Measurements from ENCODE around the gene TRIM23. TPM values are rescaled to one million over a fixed set of nuclear protein-coding genes. Genes with fewer than 3 reads are reported as not detected.

Gene TRIM23
- total RNA-seq (ENCODE audit: low replicate concordance) = 16.6 and 21.8 TPM in 2 replicates

DNA sequence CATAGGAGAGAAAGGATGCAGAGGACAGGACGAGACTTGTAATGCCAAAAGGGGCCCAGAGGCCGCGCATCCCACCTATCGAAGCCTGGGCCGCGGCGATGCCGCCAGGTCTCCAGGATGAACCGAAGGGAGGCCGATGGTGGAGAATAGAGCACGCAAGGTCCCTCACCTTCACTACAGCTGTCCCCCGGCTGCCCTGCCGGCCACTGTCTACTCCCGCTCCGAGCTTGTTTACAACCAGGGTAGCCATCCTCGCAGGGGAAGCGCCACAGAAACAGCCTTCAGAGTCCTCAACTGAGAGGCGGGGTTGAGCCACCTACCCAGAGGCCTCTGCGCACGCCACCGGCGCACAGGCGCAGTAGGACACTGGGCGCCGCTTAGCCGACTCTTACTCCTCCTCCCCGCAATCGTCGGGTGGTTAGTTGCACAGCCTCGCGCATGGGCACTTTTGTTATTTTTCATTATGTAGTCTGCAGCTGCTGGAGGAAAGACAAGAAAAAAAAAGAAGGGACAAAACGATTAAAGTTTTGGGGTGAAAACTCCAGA, at the start of gene TRIM23:
Gene TRIM23 (minus strand): TSS at position 309 of the 546 bp plus-strand sequence. CDS start 59 bp downstream, at position 250.
- H3K4me3 ChIP-seq (ENCODE audit: low read depth, low read length) = peak within 1 kb of the TSS; percentile 97
- peak; percentile 92 for DNase-seq (ENCODE audit: low read depth)
- TF ChIP-seq, protein P1, sequence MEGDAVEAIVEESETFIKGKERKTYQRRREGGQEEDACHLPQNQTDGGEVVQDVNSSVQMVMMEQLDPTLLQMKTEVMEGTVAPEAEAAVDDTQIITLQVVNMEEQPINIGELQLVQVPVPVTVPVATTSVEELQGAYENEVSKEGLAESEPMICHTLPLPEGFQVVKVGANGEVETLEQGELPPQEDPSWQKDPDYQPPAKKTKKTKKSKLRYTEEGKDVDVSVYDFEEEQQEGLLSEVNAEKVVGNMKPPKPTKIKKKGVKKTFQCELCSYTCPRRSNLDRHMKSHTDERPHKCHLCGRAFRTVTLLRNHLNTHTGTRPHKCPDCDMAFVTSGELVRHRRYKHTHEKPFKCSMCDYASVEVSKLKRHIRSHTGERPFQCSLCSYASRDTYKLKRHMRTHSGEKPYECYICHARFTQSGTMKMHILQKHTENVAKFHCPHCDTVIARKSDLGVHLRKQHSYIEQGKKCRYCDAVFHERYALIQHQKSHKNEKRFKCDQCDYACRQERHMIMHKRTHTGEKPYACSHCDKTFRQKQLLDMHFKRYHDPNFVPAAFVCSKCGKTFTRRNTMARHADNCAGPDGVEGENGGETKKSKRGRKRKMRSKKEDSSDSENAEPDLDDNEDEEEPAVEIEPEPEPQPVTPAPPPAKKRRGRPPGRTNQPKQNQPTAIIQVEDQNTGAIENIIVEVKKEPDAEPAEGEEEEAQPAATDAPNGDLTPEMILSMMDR (IDR thresholded peaks at IDR 0.05; ENCODE audit: insufficient read depth, low read length) = no peak

DNA sequence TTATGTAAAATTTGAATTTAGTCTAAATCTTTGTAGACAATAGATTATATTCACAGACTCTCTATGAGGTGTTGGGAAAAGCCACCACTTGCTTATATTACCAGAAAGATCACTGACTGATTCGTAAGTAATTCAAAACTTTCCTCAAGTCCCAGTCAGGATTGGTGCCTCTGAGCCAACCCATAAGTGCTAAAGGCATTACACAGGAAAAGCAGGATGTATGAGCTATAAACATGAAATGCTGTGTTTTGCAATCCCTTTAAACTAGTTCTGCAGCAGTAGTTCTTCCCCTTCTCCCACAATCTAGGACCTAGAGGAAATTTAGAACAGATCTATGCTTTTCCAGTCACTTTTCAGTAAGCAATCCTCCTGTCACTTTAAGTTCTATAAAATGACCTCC, 48.7 kb upstream of the TRIM23 start:
- DNase-seq (ENCODE audit: low read depth) = peak; percentile 49
- TF ChIP-seq, protein P1 (IDR thresholded peaks at IDR 0.05; ENCODE audit: insufficient read depth, low read length) = no peak
- no peak overlapping the region for H3K4me3 ChIP-seq (ENCODE audit: low read depth, low read length)

DNA sequence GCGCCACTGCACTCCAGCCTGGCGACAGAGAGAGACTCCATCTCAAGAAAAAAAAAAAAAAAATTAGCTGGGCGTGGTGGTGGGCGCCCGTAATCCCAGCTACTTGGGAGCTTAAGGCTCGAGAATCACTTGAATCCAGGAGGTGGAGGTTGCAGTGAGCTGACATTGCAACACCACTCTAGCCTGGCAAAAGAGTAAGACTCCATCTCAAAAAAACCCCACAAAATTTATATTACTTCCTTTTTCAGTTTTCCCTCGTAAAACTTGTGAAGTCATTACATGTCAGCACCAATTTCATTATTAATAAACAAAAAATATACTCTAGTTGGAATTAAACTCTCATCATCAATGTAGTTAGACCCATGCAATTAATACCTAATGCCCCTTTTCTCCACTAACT, 44.6 kb upstream of the TRIM23 start:
- DNase-seq (ENCODE audit: low read depth) = no peak
- TF ChIP-seq, protein P1 (IDR thresholded peaks at IDR 0.05; ENCODE audit: insufficient read depth, low read length) = no peak
- no peak overlapping the region for H3K4me3 ChIP-seq (ENCODE audit: low read depth, low read length)

DNA sequence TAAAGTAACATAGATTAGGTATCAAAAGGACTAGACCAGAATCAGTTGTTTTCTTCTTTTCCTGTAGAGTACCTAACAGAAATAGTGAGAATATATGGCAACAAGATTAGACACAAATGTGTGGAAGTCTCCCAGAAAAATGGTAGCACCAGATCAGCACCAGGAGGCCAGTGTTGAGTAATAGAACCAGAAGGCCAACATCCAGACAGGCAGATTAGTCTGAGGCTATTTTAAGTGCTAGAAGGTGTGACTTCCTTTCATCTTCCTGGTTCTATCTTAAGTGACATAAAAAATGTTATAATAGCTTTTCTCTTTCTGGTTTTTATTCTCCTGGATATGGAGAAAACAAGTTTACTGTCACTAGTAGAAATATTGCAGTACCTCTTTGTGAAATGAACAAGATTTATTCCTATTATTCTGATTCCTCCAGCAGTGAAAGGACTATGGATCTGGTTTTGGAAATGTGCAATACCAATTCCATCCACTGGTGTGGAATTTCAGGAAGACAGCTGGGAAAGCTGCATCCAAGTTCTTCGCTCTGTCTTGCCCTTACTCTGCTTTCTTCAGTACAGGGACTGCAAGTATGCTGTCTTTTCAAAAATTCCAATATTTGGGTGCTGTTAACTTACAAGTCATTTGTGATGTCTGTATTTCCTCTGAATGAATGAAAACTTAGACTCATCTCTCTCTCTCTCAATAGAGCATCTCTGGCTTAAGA, 39.8 kb upstream of the TRIM23 start:
- DNase-seq (ENCODE audit: low read depth) = peak; percentile 33
- H3K4me3 ChIP-seq (ENCODE audit: low read depth, low read length) = no peak overlapping the region
- TF ChIP-seq, protein P1 (IDR thresholded peaks at IDR 0.05; ENCODE audit: insufficient read depth, low read length) = peak; percentile 62

DNA sequence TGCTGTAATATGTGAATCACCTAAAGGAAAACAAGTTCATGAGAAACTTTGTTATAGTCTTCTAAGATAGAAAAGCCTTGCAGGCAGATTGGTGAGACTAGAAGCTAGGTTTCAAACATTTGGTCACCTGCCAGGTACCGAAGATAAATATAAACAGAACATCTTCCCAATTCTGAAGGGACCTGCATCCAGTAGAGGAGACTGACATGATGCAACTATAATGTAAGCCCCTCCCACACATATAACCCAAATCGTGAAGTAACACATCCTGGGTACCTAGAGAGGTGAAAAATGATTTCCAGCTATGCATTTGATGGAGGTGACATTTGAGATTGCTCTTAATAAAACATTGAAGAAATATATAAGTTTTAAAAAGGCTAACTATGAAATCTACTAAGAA, 30.6 kb upstream of the TRIM23 start:
- TF ChIP-seq, protein P1 (IDR thresholded peaks at IDR 0.05; ENCODE audit: insufficient read depth, low read length) = no peak
- no peak for DNase-seq (ENCODE audit: low read depth)
- no peak overlapping the region for H3K4me3 ChIP-seq (ENCODE audit: low read depth, low read length)

DNA sequence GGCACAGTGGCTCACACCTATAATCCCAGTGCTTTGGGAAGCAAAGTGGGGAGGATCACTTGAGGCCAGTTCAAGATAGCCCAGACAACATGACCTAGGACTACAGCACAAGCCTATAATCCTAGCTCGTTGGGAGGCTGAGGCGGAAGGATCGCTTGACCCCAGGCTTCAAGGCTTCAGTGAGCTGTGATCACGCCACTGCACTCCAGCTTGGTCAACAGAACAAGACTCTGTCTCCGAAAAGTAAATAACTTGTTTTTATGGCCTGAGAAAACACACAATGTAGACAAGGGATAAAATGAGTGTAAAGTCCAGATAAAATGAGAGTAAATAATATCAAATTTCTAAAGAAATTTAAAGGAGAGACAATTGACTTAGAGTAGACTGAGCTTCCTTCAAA, 27.0 kb upstream of the TRIM23 start:
- no peak for DNase-seq (ENCODE audit: low read depth)
- no peak overlapping the region for H3K4me3 ChIP-seq (ENCODE audit: low read depth, low read length)
- TF ChIP-seq, protein P1 (IDR thresholded peaks at IDR 0.05; ENCODE audit: insufficient read depth, low read length) = no peak
